ENCODE results near the gene TBC1D19.

GRCh38 chr4:26737385-26737784, 153.5 kb downstream of the TBC1D19 start:
- TF ChIP-seq, protein P1, sequence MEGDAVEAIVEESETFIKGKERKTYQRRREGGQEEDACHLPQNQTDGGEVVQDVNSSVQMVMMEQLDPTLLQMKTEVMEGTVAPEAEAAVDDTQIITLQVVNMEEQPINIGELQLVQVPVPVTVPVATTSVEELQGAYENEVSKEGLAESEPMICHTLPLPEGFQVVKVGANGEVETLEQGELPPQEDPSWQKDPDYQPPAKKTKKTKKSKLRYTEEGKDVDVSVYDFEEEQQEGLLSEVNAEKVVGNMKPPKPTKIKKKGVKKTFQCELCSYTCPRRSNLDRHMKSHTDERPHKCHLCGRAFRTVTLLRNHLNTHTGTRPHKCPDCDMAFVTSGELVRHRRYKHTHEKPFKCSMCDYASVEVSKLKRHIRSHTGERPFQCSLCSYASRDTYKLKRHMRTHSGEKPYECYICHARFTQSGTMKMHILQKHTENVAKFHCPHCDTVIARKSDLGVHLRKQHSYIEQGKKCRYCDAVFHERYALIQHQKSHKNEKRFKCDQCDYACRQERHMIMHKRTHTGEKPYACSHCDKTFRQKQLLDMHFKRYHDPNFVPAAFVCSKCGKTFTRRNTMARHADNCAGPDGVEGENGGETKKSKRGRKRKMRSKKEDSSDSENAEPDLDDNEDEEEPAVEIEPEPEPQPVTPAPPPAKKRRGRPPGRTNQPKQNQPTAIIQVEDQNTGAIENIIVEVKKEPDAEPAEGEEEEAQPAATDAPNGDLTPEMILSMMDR (conservative IDR thresholded peaks at IDR 0.05), result no peak
- no peak for TF ChIP-seq ZFX (IDR thresholded peaks at IDR 0.05)

Measured in C4-2B (cell line).